ENCODE results near the gene ASB18.

Gene ASB18

DNA sequence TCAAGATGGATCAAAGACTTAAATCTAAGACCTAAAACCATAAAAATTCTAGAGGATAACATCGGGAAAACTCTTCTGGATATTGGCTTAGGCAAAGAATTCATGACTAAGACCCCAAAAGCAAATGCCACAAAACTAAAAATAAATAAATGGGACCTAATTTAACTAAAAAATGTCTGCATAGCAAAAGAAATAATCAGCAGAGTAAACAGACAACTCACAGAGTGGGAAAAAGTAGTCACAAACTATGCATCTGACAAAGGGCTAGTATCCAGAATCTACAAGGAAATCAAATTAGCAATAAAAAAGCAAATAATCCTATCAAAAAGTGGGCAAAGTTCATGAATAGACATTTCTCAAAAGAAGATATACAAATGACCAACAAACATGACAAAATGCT lies 18.2 kb upstream of the ASB18 start:
- Histone ChIP-seq H3K4me3 (ENCODE audit: low read length, poor library complexity, severe bottlenecking) (no peak overlapping the region), H3K79me2 (ENCODE audit: insufficient read depth, low read length) (no peaks in the 10 kb centered on the region), H3K9ac (ENCODE audit: low read depth, low read length, poor library complexity, severe bottlenecking) (no peak overlapping the region), H3K36me3 (ENCODE audit: insufficient read depth, low read length) (no peaks in the 10 kb centered on the region), H3F3A (ENCODE audit: low read depth) (no peaks in the 10 kb centered on the region), H4K20me1 (ENCODE audit: insufficient read depth, low read length, poor library complexity, severe bottlenecking) (no peaks in the 10 kb centered on the region), H2AFZ (ENCODE audit: low read length) (no peak overlapping the region), H3K9me3 (ENCODE audit: insufficient read depth, low read depth, low read length) (no peaks in the 10 kb centered on the region; the same call in 1 of the 2 replicates), H3K4me1 (ENCODE audit: insufficient read depth, low read length, poor library complexity, severe bottlenecking) (no peaks in the 10 kb centered on the region), H3K27me3 (ENCODE audit: insufficient read depth, low read length, poor library complexity, severe bottlenecking) (no peaks in the 10 kb centered on the region), H3K4me2 (ENCODE audit: low read depth, low read length, poor library complexity, severe bottlenecking) (no peak overlapping the region), H3K9me2 (replicated peaks; ENCODE audit: low read depth, low read length) (no peaks in the 10 kb centered on the region)
- TF ChIP-seq EZH2phosphoT487 (IDR thresholded peaks at IDR 0.05; ENCODE audit: borderline replicate concordance) (no peak), CTCF (conservative IDR thresholded peaks at IDR 0.05; ENCODE audit: low read length) (no peak)

DNA sequence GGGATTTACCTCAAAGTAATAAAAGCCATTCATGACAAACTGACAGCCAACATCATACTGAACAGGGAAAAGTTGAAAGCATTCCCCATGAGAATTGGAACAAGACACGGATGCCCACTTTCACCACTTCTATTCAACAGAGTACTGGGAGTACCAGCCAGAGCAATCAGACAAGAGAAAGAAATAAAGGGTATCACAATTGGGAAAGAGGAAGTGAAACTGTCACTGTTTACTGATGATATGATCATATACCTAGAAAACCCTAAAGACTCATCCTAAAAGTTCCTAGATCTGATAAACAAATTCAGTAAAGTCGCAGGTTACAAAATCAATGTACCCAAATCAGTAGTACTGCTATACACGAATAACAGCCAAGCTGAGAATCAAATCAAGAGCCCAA lies 17.2 kb upstream of the ASB18 start:
- TF ChIP-seq CTCF (conservative IDR thresholded peaks at IDR 0.05; ENCODE audit: low read length) (no peak), EZH2phosphoT487 (IDR thresholded peaks at IDR 0.05; ENCODE audit: borderline replicate concordance) (no peak)
- no peak overlapping the region for H3K4me2 ChIP-seq (ENCODE audit: low read depth, low read length, poor library complexity, severe bottlenecking)
- H3K4me1 ChIP-seq (ENCODE audit: insufficient read depth, low read length, poor library complexity, severe bottlenecking) = no peaks in the 10 kb centered on the region

DNA sequence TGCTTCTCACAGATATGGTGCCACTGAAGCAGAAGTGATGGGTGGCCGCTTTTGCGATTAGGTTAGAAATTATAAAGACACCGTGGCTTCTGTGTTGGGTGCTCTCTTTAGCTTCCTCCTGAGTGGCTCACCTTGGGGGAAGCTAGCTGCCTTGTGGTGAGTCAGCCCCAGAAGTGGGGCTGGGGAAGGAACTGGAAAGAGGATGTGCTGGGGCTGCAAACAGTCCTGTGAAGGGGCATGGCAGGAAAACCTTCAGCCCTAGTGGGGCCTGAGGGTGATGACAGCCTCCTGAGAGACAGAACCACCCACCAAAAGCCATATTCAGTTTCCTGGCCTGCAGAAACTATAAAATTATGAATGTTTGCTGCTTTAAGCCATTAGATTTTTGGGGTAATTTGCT lies 8.9 kb upstream of the ASB18 start:
- Histone ChIP-seq H3K27me3 (ENCODE audit: insufficient read depth, low read length, poor library complexity, severe bottlenecking) (no peaks in the 10 kb centered on the region), H3K4me1 (ENCODE audit: insufficient read depth, low read length, poor library complexity, severe bottlenecking) (no peaks in the 10 kb centered on the region), H3K9me3 (ENCODE audit: insufficient read depth, low read depth, low read length) (peaks cover 11% of the 10 kb centered on the region; the same call in 1 of the 2 replicates), H3K9ac (ENCODE audit: low read depth, low read length, poor library complexity, severe bottlenecking) (no peak overlapping the region), H3K36me3 (ENCODE audit: insufficient read depth, low read length) (no peaks in the 10 kb centered on the region), H3F3A (ENCODE audit: low read depth) (no peaks in the 10 kb centered on the region), H3K4me2 (ENCODE audit: low read depth, low read length, poor library complexity, severe bottlenecking) (no peak overlapping the region), H2AFZ (ENCODE audit: low read length) (no peak overlapping the region), H3K4me3 (ENCODE audit: low read length, poor library complexity, severe bottlenecking) (no peak overlapping the region), H3K79me2 (ENCODE audit: insufficient read depth, low read length) (no peaks in the 10 kb centered on the region), H3K9me2 (replicated peaks; ENCODE audit: low read depth, low read length) (no peaks in the 10 kb centered on the region), H4K20me1 (ENCODE audit: insufficient read depth, low read length, poor library complexity, severe bottlenecking) (no peaks in the 10 kb centered on the region)
- no peak for TF ChIP-seq CTCF (conservative IDR thresholded peaks at IDR 0.05; ENCODE audit: low read length)
- TF ChIP-seq EZH2phosphoT487 (IDR thresholded peaks at IDR 0.05; ENCODE audit: borderline replicate concordance) = no peak

More for the DNA sequence above, 17.2 kb upstream of the ASB18 start:
- Histone ChIP-seq H3K4me3 (ENCODE audit: low read length, poor library complexity, severe bottlenecking) (no peak overlapping the region), H3K36me3 (ENCODE audit: insufficient read depth, low read length) (no peaks in the 10 kb centered on the region), H3K9ac (ENCODE audit: low read depth, low read length, poor library complexity, severe bottlenecking) (no peak overlapping the region), H3K27me3 (ENCODE audit: insufficient read depth, low read length, poor library complexity, severe bottlenecking) (no peaks in the 10 kb centered on the region), H3F3A (ENCODE audit: low read depth) (no peaks in the 10 kb centered on the region), H2AFZ (ENCODE audit: low read length) (no peak overlapping the region), H3K79me2 (ENCODE audit: insufficient read depth, low read length) (no peaks in the 10 kb centered on the region), H4K20me1 (ENCODE audit: insufficient read depth, low read length, poor library complexity, severe bottlenecking) (no peaks in the 10 kb centered on the region), H3K9me2 (replicated peaks; ENCODE audit: low read depth, low read length) (no peaks in the 10 kb centered on the region), H3K9me3 (ENCODE audit: insufficient read depth, low read depth, low read length) (no peaks in the 10 kb centered on the region; the same call in 1 of the 2 replicates)

Data from Loucy (cell line).